HepG2 (cell line): ENCODE data around the gene GNB4. TPM values are rescaled to one million over a fixed set of nuclear protein-coding genes. Genes with fewer than 3 reads are reported as not detected.

ENCODE experiments used
- ATAC-seq: fragments of 200-7000 bp; cut with Tn5 transposase; 3 replicates; pipeline ENCODE4 v1.9.1; 2020; ENCODE audit warnings: mild to moderate bottlenecking, moderate library complexity
- BruUV-seq: library from RNA; stranded (reverse); fragments of 400-500 nt; replicated peaks from 2 replicates; lab custom pipeline; 2021; lab: Mats Ljungman, UMichigan
- CTCF ChIA-PET: fragments of 300-600 bp; formaldehyde crosslinking; extraction: SDS; loops from one replicate; lab custom pipeline; 2021; ENCODE audit warnings: low total read pairs, inconsistent platforms, low intra/inter-chr PET ratio; lab: Yijun Ruan, JAX
- POLR2A ChIA-PET: fragments of 350-600 bp; sonication (Branson Sonifier 250); formaldehyde crosslinking; loops from one replicate; lab custom pipeline; 2020; ENCODE audit warnings: antibody characterized with exemption, inconsistent platforms; lab: Yijun Ruan, JAX
- DNase-seq: peaks from one replicate; pipeline ENCODE4 v3.0.0-alpha.2; 2015; ENCODE audit warnings: low spot score
- FAIRE-seq: peaks from 3 replicates; lab custom pipeline; 2011; peaks lifted over from hg19 to GRCh38; lab: Jason Lieb, UNC
- H2AFZ ChIP-seq: one replicate; pipeline ENCODE4 v1.6.1; 2011; ENCODE audit warnings: low read length, inconsistent platforms
- H3K27ac ChIP-seq: fragments of 300-600 bp; 3 replicates; pipeline ENCODE4 v1.8.0; 2011; ENCODE audit warnings: mixed run types, mild to moderate bottlenecking, mixed read lengths, low read length, inconsistent platforms; ENCODE audit not compliant: insufficient read depth; ENCODE audit errors: extremely low read length
- H3K27me3 ChIP-seq, 2 experiments: fragments of 200-600 bp in 1 of 2; 2 replicates in 1 of 2; 3 replicates in 1 of 2; pipeline versions ENCODE4 v1.6.0 to v1.8.0; 2011; ENCODE audit warnings: low read length in 2 of 2, mild to moderate bottlenecking in 2 of 2, moderate library complexity in 2 of 2, inconsistent platforms in 1 of 2; ENCODE audit not compliant: insufficient read depth in 2 of 2, control insufficient read depth in 1 of 2
- H3K36me3 ChIP-seq, 2 experiments: fragments of 200-600 bp in 1 of 2; replicated peaks in 1 of 2; 2 replicates in 1 of 2; 3 replicates in 1 of 2; pipeline versions ENCODE4 v1.5.1 to v1.8.0; 2011; ENCODE audit warnings: low read length in 2 of 2, inconsistent platforms in 1 of 2; ENCODE audit not compliant: insufficient read depth in 2 of 2, control insufficient read depth in 1 of 2
- H3K4me1 ChIP-seq: 2 replicates; pipeline ENCODE4 v1.5.1; 2012; ENCODE audit warnings: low read length, inconsistent platforms; ENCODE audit not compliant: insufficient read depth
- H3K4me2 ChIP-seq: 2 replicates; pipeline ENCODE4 v1.6.0; 2011; ENCODE audit warnings: low read depth, low read length, inconsistent platforms
- H3K4me3 ChIP-seq, 3 experiments: fragments of 200-600 bp in 1 of 3; sonication (generic), shearing (Covaris generic) in 1 of 3; replicated peaks in 1 of 3; 2 replicates each; pipeline ENCODE4 v1.5.1; 2011 to 2016; ENCODE audit warnings: low read length in 3 of 3, inconsistent platforms in 2 of 3, low read depth in 2 of 3, mild to moderate bottlenecking in 2 of 3, control low read depth in 1 of 3, mixed read lengths in 1 of 3; ENCODE audit not compliant: insufficient read depth in 1 of 3
- H3K79me2 ChIP-seq: one replicate; pipeline ENCODE4 v1.6.1; 2011; ENCODE audit warnings: low read length, inconsistent platforms; ENCODE audit not compliant: insufficient read depth
- H3K9ac ChIP-seq: 2 replicates; pipeline ENCODE4 v1.6.0; 2011; ENCODE audit warnings: mild to moderate bottlenecking, low read depth, low read length, inconsistent platforms; ENCODE audit not compliant: insufficient read depth
- H3K9me3 ChIP-seq: 2 replicates; pipeline ENCODE4 v1.5.1; 2012; ENCODE audit warnings: mild to moderate bottlenecking, low read length
- H4K20me1 ChIP-seq: 2 replicates; pipeline ENCODE4 v1.6.0; 2011; ENCODE audit warnings: inconsistent platforms, mild to moderate bottlenecking, low read length, moderate library complexity; ENCODE audit not compliant: insufficient read depth
- BRCA1 ChIP-seq: sonication (generic); formaldehyde crosslinking; IDR thresholded peaks from 2 replicates; pipeline ENCODE4 v1.4.0; 2020; ENCODE audit warnings: missing genetic modification reagents
- FOXA3 ChIP-seq: IDR thresholded peaks from 2 replicates; pipeline ENCODE4 v1.6.1; 2016; ENCODE audit warnings: missing genetic modification reagents, missing compliant biosample characterization
- HMG20A ChIP-seq: IDR thresholded peaks from 2 replicates; pipeline ENCODE4 v1.6.1; 2016; ENCODE audit warnings: borderline replicate concordance
- TEAD3 ChIP-seq: optimal IDR thresholded peaks from 2 replicates; pipeline ENCODE3; 2016; ENCODE audit warnings: borderline replicate concordance
- ZNF282 ChIP-seq: fragments of 450-650 bp; IDR thresholded peaks from 2 replicates; pipeline ENCODE4 v1.6.1; 2018; ENCODE audit not compliant: partially characterized antibody
- ZNF501 ChIP-seq: sonication (generic); formaldehyde crosslinking; IDR thresholded peaks from 2 replicates; pipeline ENCODE4 v1.5.1; 2020; ENCODE audit warnings: mild to moderate bottlenecking, moderate library complexity, missing genetic modification reagents
- ZNF547 ChIP-seq: sonication (generic); formaldehyde crosslinking; IDR thresholded peaks from 2 replicates; pipeline ENCODE4 v1.5.1; 2020; ENCODE audit warnings: mild to moderate bottlenecking, missing genetic modification reagents
- WGBS: methylation state at CpG from one replicate; pipeline ENCODE4 v1.1.6; 2017; ENCODE audit warnings: low lambda C conversion rate; 5-methylcytosine and 5-hydroxymethylcytosine counted together
- in situ Hi-C: cut with HindIII; loops from 2 replicates; pipeline ENCODE4 v1.10.0; 2017; ENCODE audit warnings: low pct_unique_long_range_greater_than_20kb; ENCODE audit not compliant: extremely low pct_ligation_motif_present
- intact Hi-C: fragments of 100-400 bp; cut with micrococcal nuclease; formaldehyde crosslinking; loops from one replicate; pipeline ENCODE4 v1.10.0; 2022; ENCODE audit not compliant: unreplicated experiment
- polyA plus RNA-seq, 8 experiments: library from polyadenylated mRNA; depleted of rRNA in 3 of 8; stranded (reverse) in 7 of 8; unstranded in 1 of 8; fragments of >200 nt; fragmentation: Illumina TruSeq in 4 of 8; extraction: Trizol in 4 of 8; gene quantifications; 2 replicates each; pipeline versions ENCODE4 v1.2.1 to v1.2.3, GENCODE V29; 2011 to 2016; ENCODE audit warnings: low read depth in 4 of 8, missing spikeins in 1 of 8, mixed read lengths in 1 of 8; ENCODE audit not compliant: insufficient read depth in 1 of 8
- total RNA-seq, 5 experiments: library from RNA; depleted of rRNA; stranded (reverse); fragments of >200 nt; fragmentation: Illumina TruSeq; extraction: Trizol; gene quantifications; 2 replicates each; pipeline ENCODE4 v1.2.3, GENCODE V29; 2016; ENCODE audit warnings: low read depth in 1 of 5
- TF ChIP-seq, protein P1 (sequence below): sonication (generic); formaldehyde crosslinking; IDR thresholded peaks from 2 replicates; pipeline ENCODE4 v1.8.1; 2023; ENCODE audit warnings: missing genetic modification reagents, inconsistent platforms, borderline replicate concordance

The GNB4 gene
- total and polyA plus RNA-seq, 2 of the 13 experiments (the other 11 are each of a cell fraction or from before 2014, with no cell fraction given), result 0.07 to 0.13 TPM

DNA sequence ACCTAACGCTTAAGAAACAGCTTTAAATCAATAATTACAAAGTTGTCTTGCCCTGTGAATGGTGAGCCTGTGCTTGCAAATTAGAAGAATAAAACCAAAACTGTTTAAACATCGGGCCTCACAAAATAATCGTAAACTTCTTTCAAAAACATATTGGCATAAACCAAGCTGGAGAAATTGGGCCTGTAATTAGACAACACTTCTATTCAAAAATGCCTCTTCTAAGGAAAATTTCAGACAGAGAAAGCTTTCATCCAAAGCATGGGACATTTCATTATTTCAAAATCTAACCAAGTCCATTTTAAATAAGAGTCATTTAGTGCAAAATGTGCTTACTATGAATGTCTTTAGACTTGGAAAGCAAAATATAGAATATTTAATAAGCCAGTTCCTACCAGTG, 35.5 kb upstream of the GNB4 start (continued):
- TF ChIP-seq ZNF282, result no peak
- TF ChIP-seq, protein P1, sequence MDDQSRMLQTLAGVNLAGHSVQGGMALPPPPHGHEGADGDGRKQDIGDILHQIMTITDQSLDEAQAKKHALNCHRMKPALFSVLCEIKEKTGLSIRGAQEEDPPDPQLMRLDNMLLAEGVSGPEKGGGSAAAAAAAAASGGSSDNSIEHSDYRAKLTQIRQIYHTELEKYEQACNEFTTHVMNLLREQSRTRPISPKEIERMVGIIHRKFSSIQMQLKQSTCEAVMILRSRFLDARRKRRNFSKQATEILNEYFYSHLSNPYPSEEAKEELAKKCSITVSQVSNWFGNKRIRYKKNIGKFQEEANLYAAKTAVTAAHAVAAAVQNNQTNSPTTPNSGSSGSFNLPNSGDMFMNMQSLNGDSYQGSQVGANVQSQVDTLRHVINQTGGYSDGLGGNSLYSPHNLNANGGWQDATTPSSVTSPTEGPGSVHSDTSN (CRISPR knock-in tag), result no peak
- TF ChIP-seq BRCA1 (CRISPR knock-in tag), result no peak
- TF ChIP-seq ZNF547, result no peak
- no peak for TF ChIP-seq ZNF501 (CRISPR knock-in tag)

DNA sequence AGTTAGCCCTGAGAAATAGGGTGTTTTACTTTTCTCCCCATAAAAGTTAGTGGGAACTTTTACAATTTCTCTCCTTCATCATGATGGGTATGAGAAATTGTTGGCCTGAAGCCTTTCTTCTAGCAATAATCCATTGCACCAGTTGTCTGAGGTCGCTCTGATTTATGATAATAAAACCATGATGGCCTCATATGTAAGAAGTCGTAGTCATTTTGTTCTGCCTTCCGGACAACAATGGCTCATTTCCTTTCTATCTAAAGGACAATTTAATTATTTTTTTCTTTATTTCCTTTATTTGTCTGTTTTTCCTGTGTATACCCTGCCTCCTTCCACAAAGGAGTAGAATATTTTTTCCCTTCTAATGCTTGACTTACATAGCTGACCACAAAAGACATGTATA, 31.6 kb upstream of the GNB4 start:
- Histone ChIP-seq H3K27me3 (no peaks in the 10 kb centered on the region; a peak in 1 of 5 replicates), H3K36me3 (no peaks in the 10 kb centered on the region), H2AFZ (no peak overlapping the region), H3K27ac (no peak overlapping the region), H3K4me2 (no peak overlapping the region), H3K9ac (no peak overlapping the region), H3K9me3 (no peaks in the 10 kb centered on the region), H3K4me3 (no peak overlapping the region), H3K79me2 (no peaks in the 10 kb centered on the region), H3K4me1 (no peaks in the 10 kb centered on the region), H4K20me1 (no peaks in the 10 kb centered on the region)
- FAIRE-seq (no peak), DNase-seq (no peak), ATAC-seq (no peak)
- TF ChIP-seq TEAD3 (no peak), HMG20A (CRISPR knock-in tag) (no peak), FOXA3 (CRISPR knock-in tag) (no peak)
- in situ Hi-C loops, result no loop called here
- ChIA-PET CTCF (no interaction called here), POLR2A (no interaction called here)
- intact Hi-C loops, result no loop called here
- no TSS peak for BruUV-seq
- WGBS, result 29% methylated on average over 3 of the region's 3 CpGs
